Caco-2 (cell line): Measurements from ENCODE around the gene PARP3. TPM values are rescaled to one million over a fixed set of nuclear protein-coding genes. Genes with fewer than 3 reads are reported as not detected.

Source experiments
- total RNA-seq: library from RNA; stranded (reverse); gene quantifications from 2 replicates; pipeline ENCODE4 v1.2.3, GENCODE V29; 2022

The PARP3 gene
- total RNA-seq, 1 experiment from 2014 or later = 3.3 TPM

Other genes with a start within 250 kb of the PARP3 start
- gene GRM2, start 235.3 kb upstream of the PARP3 start, total RNA-seq = 0.14 TPM in 2 replicates
- not detected in 2 replicates for gene IQCF6, start 163.1 kb upstream of the PARP3 start, total RNA-seq
- not detected in 2 replicates for gene IQCF2, start 80.7 kb upstream of the PARP3 start, total RNA-seq
- not detected in 2 replicates for gene IQCF5, start 66.8 kb upstream of the PARP3 start, total RNA-seq
- not detected in 2 replicates for gene IQCF1, start 39.0 kb upstream of the PARP3 start, total RNA-seq
- gene RRP9, start 459 bp upstream of the PARP3 start, total RNA-seq = 39.1 and 43.0 TPM in 2 replicates
- gene GPR62, start 13.0 kb downstream of the PARP3 start, total RNA-seq = not detected in 2 replicates
- gene PCBP4, start 25.1 kb downstream of the PARP3 start, total RNA-seq = 42.3 and 46.5 TPM in 2 replicates
- gene ABHD14B, start 31.7 kb downstream of the PARP3 start, total RNA-seq = 26.8 and 29.0 TPM in 2 replicates
- gene ABHD14A, start 32.7 kb downstream of the PARP3 start, total RNA-seq = 14.0 and 16.3 TPM in 2 replicates
- gene ACY1, start 41.2 kb downstream of the PARP3 start, total RNA-seq = 62.4 and 67.9 TPM in 2 replicates
- gene RPL29, start 53.5 kb downstream of the PARP3 start, total RNA-seq = 976 and 995 TPM in 2 replicates
- gene DUSP7, start 114.2 kb downstream of the PARP3 start, total RNA-seq = 8.4 and 9.9 TPM in 2 replicates
- gene POC1A, start 212.1 kb downstream of the PARP3 start, total RNA-seq = 28.3 and 32.2 TPM in 2 replicates